GM10847 (cell line): Measurements from ENCODE around the gene ALG10B.

ENCODE experiments used
- POLR2A ChIP-seq: IDR thresholded peaks from 2 replicates; pipeline ENCODE4 v1.6.1; 2011; ENCODE audit not compliant: insufficient read length; ENCODE audit errors: extremely low read depth

ALG10B gene

GRCh38 chr12:38373784-38374183 lies 57.2 kb downstream of the ALG10B start:
- TF ChIP-seq POLR2A = no peak

- TF ChIP-seq POLR2A = no peak
These were observed 58.2 kb downstream of the ALG10B start for GRCh38 chr12:38374751-38375150.
